Kidney (tissue), 14 donors: Measurements from ENCODE around the gene CMIP. TPM values are rescaled to one million over a fixed set of nuclear protein-coding genes. Genes with fewer than 3 reads are reported as not detected.

Experiments
- DNase-seq, 5 donors: peaks; one replicate each; pipeline ENCODE4 v3.0.0-alpha.2; 2013 to 2020
- FAIRE-seq: peaks from 2 replicates; lab custom pipeline; 2012; peaks lifted over from hg19 to GRCh38; lab: Jason Lieb, UNC
- H3K27ac ChIP-seq, 2 donors: one replicate each; pipeline ENCODE4 v1.7.0; 2013; ENCODE audit warnings: low read depth in 2 of 2, low read length in 2 of 2, inconsistent platforms in 1 of 2
- H3K27me3 ChIP-seq: one replicate; pipeline ENCODE4 v1.7.1; 2013; ENCODE audit warnings: low read length, inconsistent platforms; ENCODE audit not compliant: control insufficient read depth, insufficient read depth
- H3K36me3 ChIP-seq, 3 donors: one replicate each; pipeline versions ENCODE4 v1.7.0 to v1.7.1; 2013; ENCODE audit warnings: low read length in 3 of 3, control low read depth in 1 of 3, inconsistent platforms in 1 of 3; ENCODE audit not compliant: insufficient read depth in 3 of 3, control insufficient read depth in 2 of 3
- H3K4me1 ChIP-seq, 3 donors: one replicate each; pipeline versions ENCODE4 v1.7.0 to v1.7.1; 2013; ENCODE audit warnings: low read length in 3 of 3, inconsistent platforms in 1 of 3, low read depth in 1 of 3; ENCODE audit not compliant: control insufficient read depth in 2 of 3, insufficient read depth in 2 of 3
- H3K4me3 ChIP-seq, 3 donors: one replicate each; pipeline versions ENCODE4 v1.7.0 to v1.8.1; 2013; ENCODE audit warnings: low read length in 3 of 3, control low read depth in 1 of 3, inconsistent platforms in 1 of 3
- H3K9ac ChIP-seq, 3 donors: one replicate each; pipeline versions ENCODE4 v1.7.0 to v1.7.1; 2013; ENCODE audit warnings: low read length in 3 of 3, control low read depth in 1 of 3, inconsistent platforms in 1 of 3
- H3K9me3 ChIP-seq, 3 donors: one replicate each; pipeline versions ENCODE4 v1.7.0 to v1.7.1; 2013; ENCODE audit warnings: low read length in 3 of 3, control low read depth in 1 of 3, inconsistent platforms in 1 of 3; ENCODE audit not compliant: control insufficient read depth in 2 of 3, insufficient read depth in 1 of 3
- CTCF ChIP-seq: IDR thresholded peaks from 3 replicates; pipeline ENCODE4 v1.5.1; 2012; ENCODE audit warnings: mild to moderate bottlenecking, moderate library complexity, borderline replicate concordance; ENCODE audit not compliant: insufficient read depth; ENCODE audit errors: extremely low read depth
- intact Hi-C: fragments of 100-400 bp; cut with DNase I; formaldehyde crosslinking; loops from one replicate; pipeline ENCODE4 v1.11.1; 2022
- polyA plus RNA-seq: library from polyadenylated mRNA; stranded (reverse); fragments of 350-450 nt; fragmentation: Illumina TruSeq; extraction: RNeasy Lipid Tissue Mini Kit (QIAGEN cat#74804); gene quantifications from one replicate; pipeline ENCODE4 v1.2.3, GENCODE V29; 2014; ENCODE audit warnings: low read depth, low replicate concordance; ENCODE audit not compliant: insufficient read depth
- total RNA-seq: library from RNA; stranded (reverse); fragmentation: NEBNext Ultra II Directional; extraction: Animal tissue kit (Norgen Biotek cat#: 25700); gene quantifications from one replicate; pipeline ENCODE4 v1.2.1, GENCODE V29; 2021
- donor health status: control.
- donor health status: control.
- donor health status: control.
- donor health status: control.
- donor health status: control.
- donor health status: DM: yes; HTN: yes; CAD: no.
- donor health status: Normal renal cell carcinoma (clear cell type).

Gene CMIP
- total and polyA plus RNA-seq, 2 donors from 2014 or later: 16.6 to 65.7 TPM

GRCh38 chr16:81499576-81500380 lies 55.2 kb downstream of the CMIP start:
- DNase-seq (peak in 1 of 5 donors; percentile 29), FAIRE-seq (no peak)
- no peak overlapping the region for H3K9ac ChIP-seq
- H3K4me1 ChIP-seq: peaks cover 0 to 36% (median 20%) of the 10 kb centered on the region in 3 donors
- no peak overlapping the region for H3K4me3 ChIP-seq
- intact Hi-C loops: no loop called here
- no peak for TF ChIP-seq CTCF
- no peaks in the 10 kb centered on the region for H3K27me3 ChIP-seq
- peak overlapping the region in 1 of 2 donors; percentile 10 for H3K27ac ChIP-seq
- H3K9me3 ChIP-seq: no peaks in the 10 kb centered on the region
- no peaks in the 10 kb centered on the region for H3K36me3 ChIP-seq

DNA sequence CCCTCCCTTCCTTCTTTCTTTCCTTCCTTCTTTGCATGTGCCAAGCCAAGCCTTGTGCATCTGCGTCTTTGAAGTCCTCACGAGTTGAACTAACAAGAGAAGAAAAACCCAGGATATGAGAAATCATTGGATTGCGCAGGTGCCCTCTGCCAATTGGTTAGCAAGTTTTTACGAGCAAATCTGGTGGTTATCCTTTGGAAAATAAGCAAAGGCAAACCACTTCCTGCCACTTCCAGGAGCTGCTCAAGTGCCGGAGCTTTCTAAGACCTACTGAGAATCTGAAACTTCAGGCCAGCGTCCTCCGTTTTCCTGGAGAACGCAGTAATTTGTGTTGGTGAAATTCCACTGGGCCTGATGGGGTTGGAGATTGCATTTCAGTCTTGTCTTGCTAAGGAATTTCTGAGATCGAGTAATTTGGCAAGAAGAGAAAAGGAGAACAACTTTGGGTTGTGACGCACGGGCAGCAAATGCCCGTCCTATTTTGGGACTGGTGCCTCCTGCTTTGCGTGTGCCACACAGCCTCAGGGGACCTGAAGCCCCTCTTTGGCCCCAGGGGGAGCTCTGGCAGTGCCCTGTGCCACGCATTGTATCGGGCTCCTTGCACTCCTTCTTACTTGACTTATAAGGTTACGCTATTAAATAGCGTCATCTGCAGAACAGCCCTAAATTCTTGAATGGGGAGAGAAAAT lies 56.4 kb downstream of the CMIP start:
- Histone ChIP-seq H3K9ac (no peak overlapping the region), H3K4me1 (peaks cover 0 to 30% (median 16%) of the 10 kb centered on the region in 3 donors)
- FAIRE-seq: no peak

DNA sequence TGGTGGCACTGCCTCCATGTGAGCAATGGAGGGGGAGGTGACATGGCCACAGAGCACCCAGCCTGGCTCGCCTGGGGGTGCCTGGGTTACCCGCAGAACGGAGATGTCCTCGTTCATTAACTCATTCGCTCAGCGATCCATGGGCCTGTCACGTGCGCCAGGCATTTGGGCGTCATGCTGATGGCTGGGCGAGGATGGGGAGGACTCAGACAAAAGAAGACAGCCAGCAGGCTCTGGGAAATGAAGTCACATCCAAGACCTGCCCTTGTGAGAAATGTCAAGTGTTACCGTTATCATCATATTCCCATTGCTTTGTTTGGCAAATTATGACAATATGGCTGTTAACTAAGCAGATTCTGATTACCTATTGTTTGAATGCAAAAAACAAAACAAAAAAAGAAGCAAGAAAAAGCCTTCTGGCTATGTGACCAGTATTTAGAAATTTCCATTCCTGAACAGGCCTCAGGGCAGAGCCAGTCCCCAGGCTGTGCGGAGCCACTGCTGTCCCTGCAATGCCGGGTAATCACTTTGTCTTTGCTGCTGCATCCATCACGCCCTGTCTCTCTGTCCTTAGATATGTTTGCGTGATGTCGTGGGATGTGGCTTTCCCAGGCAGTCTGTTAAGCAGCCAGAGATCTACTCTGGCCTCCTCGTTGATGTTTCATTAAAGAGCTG lies 57.9 kb downstream of the CMIP start:
- Histone ChIP-seq H3K36me3 (no peaks in the 10 kb centered on the region), H3K27me3 (no peaks in the 10 kb centered on the region), H3K4me1 (peaks cover 0 to 20% (median 10%) of the 10 kb centered on the region in 3 donors), H3K9me3 (no peaks in the 10 kb centered on the region), H3K9ac (no peak overlapping the region), H3K27ac (no peak overlapping the region), H3K4me3 (no peak overlapping the region)
- intact Hi-C loops: no loop called here
- TF ChIP-seq CTCF: no peak
- FAIRE-seq (no peak), DNase-seq (no peak)

More for the DNA sequence above, 56.4 kb downstream of the CMIP start:
- Histone ChIP-seq H3K4me3 (no peak overlapping the region), H3K36me3 (no peaks in the 10 kb centered on the region), H3K9me3 (no peaks in the 10 kb centered on the region), H3K27me3 (no peaks in the 10 kb centered on the region), H3K27ac (no peak overlapping the region)
- peak in 2 of 5 donors; percentile 39 to 57 for DNase-seq
- intact Hi-C loops: no loop called here
- no peak for TF ChIP-seq CTCF
